Neuronal stem cell (in vitro differentiated cells): Measurements from ENCODE around the gene ANKMY1.

ENCODE experiments used
- DNase-seq: peaks from one replicate; pipeline ENCODE4 v3.0.0-alpha.2; 2013; ENCODE audit warnings: low spot score
- H2AFZ ChIP-seq: one replicate; pipeline ENCODE4 v1.6.1; 2013; ENCODE audit warnings: mild to moderate bottlenecking, low read length, inconsistent platforms
- H2AK5ac ChIP-seq: 2 replicates; pipeline ENCODE4 v1.6.1; 2013; ENCODE audit warnings: low read depth, mild to moderate bottlenecking, inconsistent platforms, low read length, moderate library complexity, mixed read lengths
- H2BK120ac ChIP-seq: 2 replicates; pipeline ENCODE4 v1.6.1; 2013; ENCODE audit warnings: low read depth, mild to moderate bottlenecking, inconsistent platforms, low read length, moderate library complexity, mixed read lengths
- H2BK12ac ChIP-seq: one replicate; pipeline ENCODE4 v1.6.1; 2013; ENCODE audit warnings: low read length, inconsistent platforms
- H2BK15ac ChIP-seq: 2 replicates; pipeline ENCODE4 v1.6.1; 2013; ENCODE audit warnings: mild to moderate bottlenecking, low read length, inconsistent platforms, mixed read lengths
- H2BK5ac ChIP-seq: one replicate; pipeline ENCODE4 v1.6.1; 2013; ENCODE audit warnings: inconsistent platforms, mild to moderate bottlenecking, low read length, moderate library complexity
- H3K14ac ChIP-seq: one replicate; pipeline ENCODE4 v1.6.1; 2013; ENCODE audit warnings: low read length, inconsistent platforms
- H3K18ac ChIP-seq: 2 replicates; pipeline ENCODE4 v1.6.1; 2013; ENCODE audit warnings: low read length, inconsistent platforms
- H3K23ac ChIP-seq: 2 replicates; pipeline ENCODE4 v1.6.1; 2013; ENCODE audit warnings: low read depth, mild to moderate bottlenecking, mixed read lengths, low read length, inconsistent platforms; ENCODE audit not compliant: poor library complexity
- H3K27ac ChIP-seq: replicated peaks from 3 replicates; pipeline ENCODE4 v1.5.1; 2013; ENCODE audit warnings: low read length, inconsistent platforms
- H3K27me3 ChIP-seq, 3 experiments: 2 replicates each; pipeline ENCODE4 v1.6.1; 2013; ENCODE audit warnings: low read length in 3 of 3, mild to moderate bottlenecking in 2 of 3, inconsistent platforms in 1 of 3, low read depth in 1 of 3, mixed read lengths in 1 of 3, moderate library complexity in 1 of 3; ENCODE audit not compliant: control insufficient read depth in 3 of 3, insufficient read depth in 3 of 3
- H3K36me3 ChIP-seq, 2 donors: replicated peaks in 1 of 2; 2 replicates each; pipeline ENCODE4 v1.6.1; 2013; ENCODE audit warnings: low read length in 2 of 2; ENCODE audit not compliant: control insufficient read depth in 2 of 2, insufficient read depth in 2 of 2
- H3K4ac ChIP-seq: 2 replicates; pipeline ENCODE4 v1.6.1; 2013; ENCODE audit warnings: inconsistent platforms, mild to moderate bottlenecking, low read length, moderate library complexity
- H3K4me1 ChIP-seq, 2 donors: 1 replicate in 1 of 2; 2 replicates in 1 of 2; pipeline ENCODE4 v1.6.1; 2013; ENCODE audit warnings: low read length in 2 of 2, low read depth in 1 of 2; ENCODE audit not compliant: control insufficient read depth in 2 of 2, insufficient read depth in 1 of 2
- H3K4me2 ChIP-seq: one replicate; pipeline ENCODE4 v1.6.1; 2013; ENCODE audit warnings: mild to moderate bottlenecking, low read length, inconsistent platforms; ENCODE audit not compliant: insufficient read depth, poor library complexity, severe bottlenecking
- H3K4me3 ChIP-seq, 2 donors: 2 replicates each; pipeline ENCODE4 v1.5.1; 2013; ENCODE audit warnings: low read length in 2 of 2, mild to moderate bottlenecking in 2 of 2, inconsistent platforms in 1 of 2, moderate library complexity in 1 of 2
- H3K79me1 ChIP-seq: one replicate; pipeline ENCODE4 v1.6.1; 2013; ENCODE audit warnings: low read depth, mild to moderate bottlenecking, inconsistent platforms, low read length, moderate library complexity
- H3K9ac ChIP-seq: one replicate; pipeline ENCODE4 v1.6.1; 2013; ENCODE audit warnings: mild to moderate bottlenecking, low read depth, low read length, inconsistent platforms; ENCODE audit not compliant: poor library complexity
- H3K9me3 ChIP-seq, 2 donors: replicated peaks in 1 of 2; 2 replicates each; pipeline versions ENCODE3 to v1.6.1; 2013; ENCODE audit warnings: low read length in 2 of 2, mild to moderate bottlenecking in 2 of 2, inconsistent platforms in 1 of 2, low read depth in 1 of 2, mixed read lengths in 1 of 2, moderate library complexity in 1 of 2; ENCODE audit not compliant: control insufficient read depth in 2 of 2, insufficient read depth in 1 of 2
- H4K8ac ChIP-seq: one replicate; pipeline ENCODE4 v1.6.1; 2013; ENCODE audit warnings: low read depth, mild to moderate bottlenecking, inconsistent platforms, low read length, moderate library complexity
- H4K91ac ChIP-seq: one replicate; pipeline ENCODE4 v1.6.1; 2013; ENCODE audit warnings: low read length, low read depth, mild to moderate bottlenecking, inconsistent platforms; ENCODE audit not compliant: poor library complexity
- WGBS, 2 donors: extraction: QIAGEN DNeasy Blood & Tissue Kit; methylation state at CpG; one replicate each; pipeline ENCODE4 v1.1.7; 2013; ENCODE audit warnings: missing lambda C conversion rate in 2 of 2, mixed read lengths in 1 of 2; ENCODE audit not compliant: insufficient read length in 2 of 2, insufficient replicate concordance in 1 of 2; ENCODE audit errors: extremely low coverage in 2 of 2; 5-methylcytosine and 5-hydroxymethylcytosine counted together

Gene ANKMY1

DNA sequence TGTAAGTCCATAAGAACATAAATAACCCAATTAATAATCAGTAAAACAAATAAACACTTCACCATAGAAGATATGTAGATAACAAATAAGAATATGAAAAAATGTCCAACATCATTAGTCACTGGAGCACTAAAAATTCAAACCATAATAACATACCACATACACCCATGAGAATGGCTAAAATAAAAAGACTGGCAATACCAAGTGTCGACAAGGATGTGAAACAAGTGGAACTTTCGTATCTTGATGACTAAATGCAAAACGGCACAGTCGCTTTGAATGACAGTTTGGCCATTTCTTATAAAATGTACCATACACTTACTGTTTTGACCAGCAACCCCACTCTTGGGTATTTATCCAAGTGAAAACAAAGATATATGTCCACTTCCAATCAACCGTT lies 26.8 kb downstream of the ANKMY1 start:
- Histone ChIP-seq H3K36me3 (peaks cover 0 to 38% of the 10 kb centered on the region in 2 donors), H3K14ac (no peak overlapping the region), H3K79me1 (no peaks in the 10 kb centered on the region), H2AFZ (no peak overlapping the region), H2BK15ac (no peak overlapping the region), H3K18ac (no peak overlapping the region), H4K91ac (no peak overlapping the region), H3K23ac (no peak overlapping the region), H3K4ac (no peak overlapping the region), H3K9me3 (peaks cover 20 to 55% of the 10 kb centered on the region in 2 donors), H3K4me2 (no peak overlapping the region), H2BK120ac (no peak overlapping the region), H2BK12ac (no peak overlapping the region), H3K27ac (no peak overlapping the region), H2AK5ac (no peak overlapping the region), H3K4me3 (no peak overlapping the region), H2BK5ac (no peak overlapping the region), H4K8ac (no peak overlapping the region), H3K9ac (no peak overlapping the region), H3K27me3 (no peaks in the 10 kb centered on the region), H3K4me1 (no peaks in the 10 kb centered on the region)
- WGBS, 2 donors, result no CpG with 5 or more reads among the region's 5 CpGs
- no peak for DNase-seq

DNA sequence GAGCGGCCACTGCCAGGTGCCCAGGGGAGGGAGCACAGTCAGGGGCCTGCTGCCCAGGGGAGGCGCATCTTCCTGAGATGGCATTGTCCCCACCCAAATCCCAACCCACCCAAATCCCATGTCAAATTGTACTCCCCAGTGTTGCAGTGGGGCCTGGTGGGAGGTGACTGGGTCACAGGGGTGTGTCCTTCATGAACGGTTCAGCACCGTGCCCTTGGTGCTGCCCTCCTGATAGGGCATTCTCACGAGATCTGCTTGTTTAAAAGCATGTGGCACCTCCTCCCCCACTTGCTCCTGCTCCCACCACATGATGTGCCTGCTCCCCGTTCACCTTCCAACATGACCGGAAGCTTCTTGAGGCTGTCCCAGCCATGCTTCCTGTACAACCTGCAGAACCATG lies 27.6 kb downstream of the ANKMY1 start:
- Histone ChIP-seq H3K9ac (no peak overlapping the region), H3K4me3 (no peak overlapping the region), H3K23ac (no peak overlapping the region), H4K91ac (no peak overlapping the region), H3K9me3 (peaks cover 28 to 63% of the 10 kb centered on the region in 2 donors), H4K8ac (no peak overlapping the region), H3K4ac (no peak overlapping the region), H2BK15ac (no peak overlapping the region), H3K4me2 (no peak overlapping the region), H3K18ac (no peak overlapping the region), H3K79me1 (no peaks in the 10 kb centered on the region), H2BK12ac (no peak overlapping the region), H3K27ac (no peak overlapping the region), H3K36me3 (peaks cover 0 to 45% of the 10 kb centered on the region in 2 donors), H2BK120ac (no peak overlapping the region), H3K27me3 (no peaks in the 10 kb centered on the region), H2BK5ac (no peak overlapping the region), H3K14ac (no peak overlapping the region), H3K4me1 (no peaks in the 10 kb centered on the region), H2AK5ac (no peak overlapping the region), H2AFZ (no peak overlapping the region)
- no peak for DNase-seq
- no CpG with 5 or more reads among the region's 7 CpGs for WGBS, 2 donors

DNA sequence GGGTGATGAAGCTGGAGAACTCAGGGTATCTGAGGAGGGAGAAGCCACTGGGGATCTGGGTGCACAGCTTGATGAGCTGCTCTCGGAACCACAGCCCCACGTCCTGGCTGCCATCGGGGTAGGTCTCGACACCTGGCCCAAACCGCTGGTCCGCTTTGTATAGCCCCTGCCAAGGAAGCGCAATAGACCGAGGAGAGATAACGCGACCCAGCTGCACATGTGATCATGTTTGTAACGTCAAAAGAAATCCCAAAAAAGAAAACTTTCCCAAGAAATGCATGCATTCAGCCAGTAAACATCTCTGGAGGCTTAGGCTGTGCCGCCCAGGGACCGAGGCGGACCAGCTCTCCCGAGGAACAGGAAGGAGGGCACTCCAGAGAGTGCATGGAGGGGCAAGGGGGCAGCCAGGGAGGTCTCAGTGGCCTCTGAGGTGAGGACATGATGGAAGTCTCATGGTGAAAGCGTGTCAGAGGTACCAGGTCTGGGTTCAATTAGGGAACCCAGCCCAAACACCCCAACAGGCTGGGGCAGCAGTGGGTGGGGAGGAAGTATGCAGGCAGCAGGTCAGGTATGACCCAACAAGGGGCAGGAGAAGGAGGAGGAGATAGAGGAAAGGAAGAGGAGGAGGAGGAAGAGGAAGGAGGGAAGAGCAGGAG lies 28.3 kb downstream of the ANKMY1 start:
- no CpG with 5 or more reads among the region's 16 CpGs for WGBS, 2 donors
- H2AFZ ChIP-seq, result no peak overlapping the region
- peaks cover 34 to 70% of the 10 kb centered on the region in 2 donors for H3K9me3 ChIP-seq
- no peak overlapping the region for H4K8ac ChIP-seq
- no peak for DNase-seq
- no peak overlapping the region for H4K91ac ChIP-seq
- H3K23ac ChIP-seq, result no peak overlapping the region
- no peak overlapping the region for H3K14ac ChIP-seq
- H3K4me1 ChIP-seq, result no peaks in the 10 kb centered on the region
- no peak overlapping the region for H3K18ac ChIP-seq
- no peak overlapping the region for H2BK5ac ChIP-seq
- no peak overlapping the region for H3K4ac ChIP-seq
- no peak overlapping the region for H2BK12ac ChIP-seq
- peaks cover 2 to 49% of the 10 kb centered on the region in 2 donors for H3K36me3 ChIP-seq
- no peak overlapping the region for H3K27ac ChIP-seq
- no peaks in the 10 kb centered on the region for H3K79me1 ChIP-seq
- no peak overlapping the region for H2AK5ac ChIP-seq
- H3K27me3 ChIP-seq, result no peaks in the 10 kb centered on the region
- no peak overlapping the region for H3K4me2 ChIP-seq
- no peak overlapping the region for H3K9ac ChIP-seq
- H2BK120ac ChIP-seq, result no peak overlapping the region
- no peak overlapping the region for H3K4me3 ChIP-seq
- no peak overlapping the region for H2BK15ac ChIP-seq

DNA sequence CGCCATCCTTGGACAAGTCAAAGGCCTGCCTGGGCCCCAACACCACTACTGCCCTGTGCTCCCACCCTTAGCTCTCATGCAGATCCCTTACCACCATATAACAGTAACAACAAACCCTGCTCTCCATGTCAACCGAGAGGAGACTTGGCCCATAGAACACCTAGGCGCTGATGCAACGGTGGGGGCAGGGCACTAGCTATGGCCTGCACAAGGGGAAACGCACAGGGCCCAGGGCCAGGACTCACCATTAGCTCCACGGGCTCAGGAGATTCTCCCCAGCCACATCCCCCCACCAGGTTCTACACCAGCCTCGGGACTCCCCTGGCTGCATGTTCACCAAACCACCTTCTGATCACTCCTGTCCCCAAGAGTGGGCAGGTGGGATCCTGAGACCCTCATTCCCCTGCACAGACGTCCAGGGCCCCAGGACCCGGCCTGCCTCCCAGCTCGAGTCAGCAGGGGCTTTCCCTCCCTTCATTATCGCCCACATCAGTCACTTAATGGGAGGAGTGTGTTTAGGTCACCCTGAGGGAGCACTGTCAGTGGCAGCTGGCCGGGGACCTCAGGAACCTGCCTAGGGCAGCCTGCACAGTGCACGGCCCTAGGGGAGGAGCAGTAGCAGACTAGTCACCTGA lies 29.3 kb downstream of the ANKMY1 start:
- WGBS, 2 donors, result no CpG with 5 or more reads among the region's 13 CpGs
- Histone ChIP-seq H2BK12ac (no peak overlapping the region), H3K14ac (no peak overlapping the region), H3K79me1 (no peaks in the 10 kb centered on the region), H3K4me2 (no peak overlapping the region), H2BK15ac (no peak overlapping the region), H3K9ac (no peak overlapping the region), H4K91ac (no peak overlapping the region), H3K4ac (no peak overlapping the region), H3K18ac (no peak overlapping the region), H2BK120ac (no peak overlapping the region), H3K9me3 (peaks cover 41 to 77% of the 10 kb centered on the region in 2 donors), H2AK5ac (no peak overlapping the region), H3K27me3 (no peaks in the 10 kb centered on the region), H2AFZ (no peak overlapping the region), H3K23ac (no peak overlapping the region), H3K4me3 (no peak overlapping the region), H3K4me1 (no peaks in the 10 kb centered on the region), H3K27ac (no peak overlapping the region), H3K36me3 (peaks cover 5 to 57% of the 10 kb centered on the region in 2 donors), H4K8ac (no peak overlapping the region), H2BK5ac (no peak overlapping the region)
- DNase-seq, result no peak
